H9 (cell line): ENCODE results near the gene CTXN1. TPM values are rescaled to one million over a fixed set of nuclear protein-coding genes. Genes with fewer than 3 reads are reported as not detected.

Source experiments
- DNase-seq: peaks from one replicate; pipeline ENCODE4 v3.0.0-alpha.2; 2017
- H2AFZ ChIP-seq: one replicate; pipeline ENCODE4 v1.6.1; 2013; ENCODE audit warnings: mild to moderate bottlenecking, low read length, control low read depth, moderate library complexity
- H2AK5ac ChIP-seq: 2 replicates; pipeline ENCODE4 v1.6.1; 2013; ENCODE audit warnings: low read length, control low read depth, mixed read lengths; ENCODE audit not compliant: insufficient read length
- H2BK120ac ChIP-seq: one replicate; pipeline ENCODE4 v1.6.1; 2013; ENCODE audit warnings: low read depth, mild to moderate bottlenecking, low read length, control low read depth, inconsistent platforms; ENCODE audit not compliant: poor library complexity, severe bottlenecking
- H2BK12ac ChIP-seq: 2 replicates; pipeline ENCODE4 v1.6.1; 2013; ENCODE audit warnings: low read length, control low read depth, mixed read lengths, low read depth; ENCODE audit not compliant: insufficient read length
- H2BK15ac ChIP-seq: 2 replicates; pipeline ENCODE4 v1.6.1; 2013; ENCODE audit warnings: low read depth, low read length, control low read depth
- H2BK20ac ChIP-seq: one replicate; pipeline ENCODE4 v1.6.1; 2013; ENCODE audit warnings: low read depth, mild to moderate bottlenecking, low read length, control low read depth, inconsistent platforms; ENCODE audit not compliant: poor library complexity, severe bottlenecking
- H2BK5ac ChIP-seq: 2 replicates; pipeline ENCODE4 v1.6.1; 2013; ENCODE audit warnings: low read length, control low read depth, mixed read lengths; ENCODE audit not compliant: insufficient read length
- H3K14ac ChIP-seq: 2 replicates; pipeline ENCODE4 v1.6.1; 2013; ENCODE audit warnings: low read length, control low read depth; ENCODE audit not compliant: insufficient read depth
- H3K18ac ChIP-seq: 2 replicates; pipeline ENCODE4 v1.6.1; 2013; ENCODE audit warnings: low read depth, mild to moderate bottlenecking, mixed read lengths, low read length, control low read depth; ENCODE audit not compliant: insufficient read length
- H3K23ac ChIP-seq: 2 replicates; pipeline ENCODE4 v1.6.1; 2013; ENCODE audit warnings: low read length, control low read depth, mixed read lengths, low read depth; ENCODE audit not compliant: insufficient read length
- H3K23me2 ChIP-seq: 2 replicates; pipeline ENCODE4 v1.6.1; 2013; ENCODE audit warnings: low read depth, mild to moderate bottlenecking, mixed read lengths, low read length, control low read depth; ENCODE audit not compliant: insufficient read length, poor library complexity, severe bottlenecking
- H3K27ac ChIP-seq: 2 replicates; pipeline ENCODE4 v1.5.1; 2013; ENCODE audit warnings: low read length, control low read depth, mixed read lengths, low read depth; ENCODE audit not compliant: insufficient read length
- H3K27me3 ChIP-seq: 2 replicates; pipeline ENCODE4 v1.6.1; 2013; ENCODE audit warnings: low read length, control low read depth, inconsistent platforms; ENCODE audit not compliant: insufficient read depth
- H3K4ac ChIP-seq: 2 replicates; pipeline ENCODE4 v1.6.1; 2013; ENCODE audit warnings: low read depth, mild to moderate bottlenecking, control low read depth, inconsistent platforms, low read length, moderate library complexity
- H3K4me1 ChIP-seq: 2 replicates; pipeline ENCODE4 v1.6.1; 2013; ENCODE audit warnings: low read length, control low read depth, inconsistent platforms; ENCODE audit not compliant: insufficient read depth
- H3K4me2 ChIP-seq: 2 replicates; pipeline ENCODE4 v1.6.1; 2013; ENCODE audit warnings: low read length, control low read depth, mixed read lengths; ENCODE audit not compliant: insufficient read length, insufficient read depth
- H3K56ac ChIP-seq: 2 replicates; pipeline ENCODE4 v1.6.1; 2013; ENCODE audit warnings: low read depth, mild to moderate bottlenecking, mixed read lengths, low read length, control low read depth; ENCODE audit not compliant: insufficient read length
- H3K79me1 ChIP-seq: 2 replicates; pipeline ENCODE4 v1.6.1; 2013; ENCODE audit warnings: low read depth, mild to moderate bottlenecking, moderate library complexity, low read length, control low read depth, inconsistent platforms; ENCODE audit not compliant: insufficient read depth, poor library complexity, severe bottlenecking
- H3K79me2 ChIP-seq: 2 replicates; pipeline ENCODE4 v1.6.1; 2013; ENCODE audit warnings: low read length, control low read depth, inconsistent platforms; ENCODE audit not compliant: insufficient read depth
- H3K9ac ChIP-seq: 2 replicates; pipeline ENCODE4 v1.6.1; 2013; ENCODE audit warnings: low read length, control low read depth, mixed read lengths; ENCODE audit not compliant: insufficient read length; ENCODE audit errors: extremely low read depth
- H3K9me3 ChIP-seq: one replicate; pipeline ENCODE4 v1.6.1; 2013; ENCODE audit warnings: low read depth, low read length, inconsistent platforms; ENCODE audit not compliant: control insufficient read depth
- H3T11ph ChIP-seq: one replicate; pipeline ENCODE4 v1.6.1; 2013; ENCODE audit warnings: mild to moderate bottlenecking, low read length, control low read depth, inconsistent platforms
- H4K20me1 ChIP-seq: one replicate; pipeline ENCODE4 v1.6.1; 2013; ENCODE audit not compliant: control insufficient read depth, insufficient read length, insufficient read depth
- H4K5ac ChIP-seq: 2 replicates; pipeline ENCODE4 v1.6.1; 2013; ENCODE audit warnings: low read depth, mild to moderate bottlenecking, mixed read lengths, low read length, control low read depth; ENCODE audit not compliant: insufficient read length
- H4K8ac ChIP-seq: replicated peaks from 2 replicates; pipeline ENCODE4 v1.6.1; 2013; ENCODE audit warnings: low read length, control low read depth, mixed read lengths, low read depth; ENCODE audit not compliant: insufficient read length
- H4K91ac ChIP-seq: 2 replicates; pipeline ENCODE4 v1.6.1; 2013; ENCODE audit warnings: low read depth, mild to moderate bottlenecking, moderate library complexity, mixed read lengths, low read length, control low read depth; ENCODE audit not compliant: insufficient read length
- H3K27ac Mint-ChIP-seq, 3 experiments: 2 replicates in 2 of 3; 3 replicates in 1 of 3; pipeline ENCODE4 v1.8.0; 2020 to 2021; ENCODE audit warnings: mixed read lengths in 3 of 3, mild to moderate bottlenecking in 1 of 3, moderate library complexity in 1 of 3
- H3K27me3 Mint-ChIP-seq: 2 replicates; pipeline ENCODE4 v1.8.0; 2021; ENCODE audit warnings: low read depth, mild to moderate bottlenecking, moderate library complexity, mixed read lengths
- H3K36me3 Mint-ChIP-seq, 3 experiments: 2 replicates in 2 of 3; 3 replicates in 1 of 3; pipeline ENCODE4 v1.8.0; 2020 to 2021; ENCODE audit warnings: low read depth in 3 of 3, mixed read lengths in 3 of 3; ENCODE audit not compliant: insufficient read depth in 1 of 3
- H3K4me1 Mint-ChIP-seq, 2 experiments: 2 replicates each; pipeline ENCODE4 v1.8.0; 2020; ENCODE audit warnings: mixed read lengths in 2 of 2
- H3K4me3 Mint-ChIP-seq, 2 experiments: 2 replicates in 1 of 2; 3 replicates in 1 of 2; pipeline ENCODE4 v1.8.0; 2020 to 2021; ENCODE audit warnings: mild to moderate bottlenecking in 2 of 2, mixed read lengths in 2 of 2, moderate library complexity in 1 of 2
- H3K9me3 Mint-ChIP-seq, 2 experiments: 2 replicates in 1 of 2; 3 replicates in 1 of 2; pipeline ENCODE4 v1.8.0; 2020; ENCODE audit warnings: mild to moderate bottlenecking in 2 of 2, mixed read lengths in 2 of 2, moderate library complexity in 1 of 2
- CTCF ChIP-seq: fragments of 200-600 bp; sonication (generic); conservative IDR thresholded peaks from 3 replicates; pipeline ENCODE4 v1.8.0; 2021; ENCODE audit warnings: antibody characterized with exemption, mild to moderate bottlenecking
- WGBS: extraction: QIAGEN DNeasy Blood & Tissue Kit; methylation state at CpG from one replicate; pipeline ENCODE4 v1.1.7; 2013; ENCODE audit warnings: missing lambda C conversion rate, low lambda C conversion rate, mixed read lengths; ENCODE audit not compliant: insufficient read length; ENCODE audit errors: extremely low coverage; 5-methylcytosine and 5-hydroxymethylcytosine counted together
- total RNA-seq: library from RNA; stranded (reverse); gene quantifications from 2 replicates; pipeline ENCODE4 v1.2.1, GENCODE V29; 2021

Gene CTXN1
- total RNA-seq, 1 experiment from 2014 or later = 22.7 TPM

- Mint-ChIP-seq H3K9me3 (no peaks in the 10 kb centered on the region; a peak in 3 of 5 replicates), H3K27me3 (peaks cover 3% of the 10 kb centered on the region), H3K4me3 (no peak overlapping the region), H3K4me1 (peaks cover 15 to 22% of the 10 kb centered on the region in 2 experiments), H3K27ac (no peak overlapping the region; a peak in 2 of 7 replicates), H3K36me3 (peaks cover 14 to 32% (median 27%) of the 10 kb centered on the region in 3 experiments)
- H3K79me2 ChIP-seq = peaks cover 6% of the 10 kb centered on the region; the same call in 1 of the 2 replicates
- H3K23ac ChIP-seq = no peak overlapping the region
- H4K20me1 ChIP-seq = no peaks in the 10 kb centered on the region
- H3K14ac ChIP-seq = no peak overlapping the region
- no peak overlapping the region for H4K91ac ChIP-seq
- no peaks in the 10 kb centered on the region for H3K9me3 ChIP-seq
- no peak overlapping the region for H2AK5ac ChIP-seq
- H3K27me3 ChIP-seq = no peaks in the 10 kb centered on the region
- H4K8ac ChIP-seq = no peak overlapping the region
- no peak for DNase-seq
- no peak overlapping the region for H3K27ac ChIP-seq
- no peaks in the 10 kb centered on the region for H3K79me1 ChIP-seq
- H4K5ac ChIP-seq = no peak overlapping the region
- no peak overlapping the region for H3K9ac ChIP-seq
- H3K4ac ChIP-seq = no peak overlapping the region
- no CpG with 5 or more reads among the region's 19 CpGs for WGBS
- no peak overlapping the region for H3K56ac ChIP-seq
- H3K18ac ChIP-seq = no peak overlapping the region
- no peak overlapping the region for H2BK15ac ChIP-seq
- H2BK120ac ChIP-seq = no peak overlapping the region
- H2BK12ac ChIP-seq = no peak overlapping the region
- H2BK20ac ChIP-seq = no peak overlapping the region
- 0 out of 2 replicates have a peak, but pooled peaks cover 4% of the 10 kb centered on the region for H3K4me1 ChIP-seq
- no peak for TF ChIP-seq CTCF
- no peak overlapping the region for H3K4me2 ChIP-seq
- H2BK5ac ChIP-seq = no peak overlapping the region
- no peak overlapping the region for H2AFZ ChIP-seq
- no peak overlapping the region for H3T11ph ChIP-seq
- peaks cover 19% of the 10 kb centered on the region for H3K23me2 ChIP-seq
Observed at GRCh38 chr19:7907122-7907521, 18.8 kb downstream of the CTXN1 start.
